K562 (cell line): ENCODE data around the gene GNGT2. TPM values are rescaled to one million over a fixed set of nuclear protein-coding genes. Genes with fewer than 3 reads are reported as not detected.

ENCODE experiments used
- ATAC-seq: fragments of 200-7000 bp; cut with Tn5 transposase; 3 replicates; pipeline ENCODE4 v1.9.1; 2020; ENCODE audit warnings: moderate library complexity
- BruUV-seq: library from RNA; stranded (reverse); fragments of 400-500 nt; replicated peaks from 2 replicates; lab custom pipeline; 2021; lab: Mats Ljungman, UMichigan
- CTCF ChIA-PET: fragments of 300-600 bp; formaldehyde crosslinking; extraction: SDS; loops from one replicate; lab custom pipeline; 2021; ENCODE audit warnings: low intra/inter-chr PET ratio; lab: Yijun Ruan, JAX
- POLR2A ChIA-PET: fragments of 300-600, 350-650 bp; sonication (Branson Sonifier 250); formaldehyde crosslinking; extraction: SDS; loops from one replicate; lab custom pipeline; 2021; ENCODE audit warnings: antibody characterized with exemption, inconsistent platforms; lab: Yijun Ruan, JAX
- DNase-seq, 4 experiments: peaks; one replicate each; pipeline versions ENCODE4 v3.0.0 to v3.0.0-alpha.2; 2011 to 2018; ENCODE audit warnings: low spot score in 3 of 4, mixed read lengths in 3 of 4; ENCODE audit errors: extremely low read depth in 1 of 4
- FAIRE-seq: peaks from 2 replicates; lab custom pipeline; 2011; peaks lifted over from hg19 to GRCh38; lab: Jason Lieb, UNC
- H2AFZ ChIP-seq: 2 replicates; pipeline ENCODE4 v1.6.0; 2011; ENCODE audit warnings: low read depth, low read length, control low read depth, inconsistent platforms
- H3K27ac ChIP-seq: fragments of 200-600 bp; 3 replicates; pipeline ENCODE4 v1.8.0; 2011; ENCODE audit warnings: low read depth, mild to moderate bottlenecking, control low read depth, inconsistent platforms, low read length, moderate library complexity, mixed read lengths; ENCODE audit errors: extremely low read depth
- H3K27me3 ChIP-seq, 2 experiments: fragments of 300-600 bp in 1 of 2; 2 replicates in 1 of 2; 3 replicates in 1 of 2; pipeline versions ENCODE4 v1.6.0 to v1.8.0; 2011; ENCODE audit warnings: inconsistent platforms in 2 of 2, low read length in 2 of 2, mild to moderate bottlenecking in 1 of 2, mixed read lengths in 1 of 2, moderate library complexity in 1 of 2; ENCODE audit not compliant: control insufficient read depth in 2 of 2, insufficient read depth in 2 of 2
- H3K36me3 ChIP-seq: fragments of 300-600 bp; 3 replicates; pipeline ENCODE4 v1.8.0; 2011; ENCODE audit warnings: mild to moderate bottlenecking, low read length, inconsistent platforms; ENCODE audit not compliant: control insufficient read depth, insufficient read depth
- H3K4me1 ChIP-seq, 2 experiments: fragments of 200-600 bp in 1 of 2; replicated peaks in 1 of 2; 2 replicates in 1 of 2; 3 replicates in 1 of 2; pipeline versions ENCODE4 v1.5.1 to v1.8.0; 2011; ENCODE audit warnings: inconsistent platforms in 2 of 2, low read length in 2 of 2, mild to moderate bottlenecking in 1 of 2, mixed read lengths in 1 of 2, moderate library complexity in 1 of 2; ENCODE audit not compliant: control insufficient read depth in 2 of 2, insufficient read depth in 2 of 2
- H3K4me2 ChIP-seq: 2 replicates; pipeline ENCODE4 v1.6.1; 2011; ENCODE audit warnings: low read length, control low read depth, inconsistent platforms, mixed read lengths; ENCODE audit not compliant: insufficient read depth
- H3K4me3 ChIP-seq: fragments of 200-600 bp; sonication (generic), shearing (Covaris generic); 2 replicates; pipeline ENCODE4 v1.5.1; 2016; ENCODE audit warnings: control low read depth, inconsistent platforms
- H3K79me2 ChIP-seq: fragments of 200-600 bp; 3 replicates; pipeline ENCODE4 v1.8.0; 2011; ENCODE audit warnings: low read length, inconsistent platforms; ENCODE audit not compliant: control insufficient read depth, insufficient read depth
- H3K9ac ChIP-seq, 2 experiments: 2 replicates each; pipeline versions ENCODE4 v1.6.0 to v1.6.1; 2011; ENCODE audit warnings: low read depth in 2 of 2, low read length in 2 of 2, control low read depth in 1 of 2, inconsistent platforms in 1 of 2, mild to moderate bottlenecking in 1 of 2, mixed read lengths in 1 of 2; ENCODE audit not compliant: insufficient read depth in 1 of 2
- H3K9me1 ChIP-seq: one replicate; pipeline ENCODE4 v1.6.0; 2011; ENCODE audit warnings: inconsistent platforms, mild to moderate bottlenecking, low read length, moderate library complexity; ENCODE audit not compliant: control insufficient read depth, insufficient read depth
- H3K9me3 ChIP-seq: replicated peaks from 2 replicates; pipeline ENCODE4 v1.5.1; 2011; ENCODE audit warnings: low read depth, low read length, inconsistent platforms; ENCODE audit not compliant: control insufficient read depth, insufficient read depth
- H4K20me1 ChIP-seq: replicated peaks from 2 replicates; pipeline ENCODE4 v1.6.1; 2011; ENCODE audit warnings: low read length, inconsistent platforms, mixed read lengths; ENCODE audit not compliant: control insufficient read depth, insufficient read depth
- EHMT2 ChIP-seq: fragments of 450-650 bp; IDR thresholded peaks from 2 replicates; pipeline ENCODE4 v1.6.1; 2018; ENCODE audit warnings: antibody characterized with exemption
- FOSL1 ChIP-seq: fragments of 200-800 bp; sonication (Bioruptor generic); conservative IDR thresholded peaks from 2 replicates; pipeline ENCODE4 v1.6.1; 2016; ENCODE audit warnings: missing genetic modification characterization, missing compliant biosample characterization
- SETDB1 ChIP-seq: IDR thresholded peaks from one replicate; pipeline ENCODE4 v1.6.1; 2012; ENCODE audit warnings: low read length, control low read depth, inconsistent platforms
- SRF ChIP-seq, 2 experiments: fragments of 250-450, 450-650 bp in 1 of 2; sonication (Bioruptor Pico) in 1 of 2; sonication (generic) in 1 of 2; formaldehyde crosslinking; IDR thresholded peaks; 2 replicates each; pipeline versions ENCODE4 v1.5.0 to v1.5.1; 2020 to 2022; ENCODE audit warnings: mild to moderate bottlenecking in 1 of 2, missing genetic modification reagents in 1 of 2
- ZEB2 ChIP-seq: fragments of 450-650 bp; IDR thresholded peaks from 2 replicates; pipeline ENCODE4 v1.6.1; 2016
- ZNF766 ChIP-seq: fragments of 200-800 bp; sonication (Bioruptor generic); conservative IDR thresholded peaks from 2 replicates; pipeline ENCODE4 v1.6.1; 2016; ENCODE audit warnings: missing genetic modification characterization, missing compliant biosample characterization
- ZNF785 ChIP-seq: fragments of 250-450 bp; sonication (Bioruptor Pico); IDR thresholded peaks from 2 replicates; pipeline ENCODE4 v1.4.0; 2020; ENCODE audit warnings: mild to moderate bottlenecking
- WGBS: fragments of 100-300 bp; shearing (Covaris generic); methylation state at CpG from one replicate; pipeline ENCODE4 v1.1.6; 2016; ENCODE audit warnings: low coverage, mixed read lengths; ENCODE audit not compliant: insufficient coverage; ENCODE audit errors: missing lambda C conversion rate; 5-methylcytosine and 5-hydroxymethylcytosine counted together
- in situ Hi-C: fragments of 300-500 bp; cut with MboI; formaldehyde crosslinking; loops from 4 replicates; pipeline ENCODE4 v1.15.0; 2018; ENCODE audit warnings: inconsistent platforms, mixed read lengths
- intact Hi-C: fragments of 100-400 bp; cut with micrococcal nuclease; formaldehyde crosslinking; loops from 2 replicates; pipeline ENCODE4 v1.14.2; 2022
- polyA plus RNA-seq, 8 experiments: library from polyadenylated mRNA; depleted of rRNA in 4 of 8; stranded (reverse) in 5 of 8; unstranded in 3 of 8; fragments of >200 nt; fragmentation: Nextera tagmentation in 2 of 8; fragmentation: Illumina TruSeq in 1 of 8; extraction: Ambion mirVana in 2 of 8; extraction: Trizol in 1 of 8; gene quantifications; 2 replicates each; pipeline versions ENCODE4 v1.2.1 to v1.2.3, GENCODE V29; 2011 to 2014; ENCODE audit warnings: inconsistent platforms in 1 of 8, missing spikeins in 1 of 8
- total RNA-seq, 7 experiments: library from RNA; depleted of rRNA in 6 of 7; stranded (reverse); fragments of >200 nt in 6 of 7; fragmentation: Illumina TruSeq in 2 of 7; extraction: Trizol in 2 of 7; gene quantifications; 2 replicates each; pipeline versions ENCODE4 v1.2.1 to v1.2.3, GENCODE V29; 2011 to 2021; ENCODE audit warnings: low replicate concordance in 1 of 7
- TF ChIP-seq, protein P1 (sequence below): fragments of 450-650 bp; IDR thresholded peaks from 2 replicates; pipeline ENCODE4 v1.6.1; 2016; ENCODE audit warnings: mild to moderate bottlenecking, moderate library complexity
- TF ChIP-seq, protein P2 (sequence below): fragments of 450-650 bp; formaldehyde crosslinking; IDR thresholded peaks from 2 replicates; pipeline ENCODE4 v1.4.0; 2022; ENCODE audit warnings: missing genetic modification characterization

Gene GNGT2
- total and polyA plus RNA-seq, 9 of the 15 experiments (the other 6 are each of a cell fraction or from before 2014, with no cell fraction given) = not detected

DNA sequence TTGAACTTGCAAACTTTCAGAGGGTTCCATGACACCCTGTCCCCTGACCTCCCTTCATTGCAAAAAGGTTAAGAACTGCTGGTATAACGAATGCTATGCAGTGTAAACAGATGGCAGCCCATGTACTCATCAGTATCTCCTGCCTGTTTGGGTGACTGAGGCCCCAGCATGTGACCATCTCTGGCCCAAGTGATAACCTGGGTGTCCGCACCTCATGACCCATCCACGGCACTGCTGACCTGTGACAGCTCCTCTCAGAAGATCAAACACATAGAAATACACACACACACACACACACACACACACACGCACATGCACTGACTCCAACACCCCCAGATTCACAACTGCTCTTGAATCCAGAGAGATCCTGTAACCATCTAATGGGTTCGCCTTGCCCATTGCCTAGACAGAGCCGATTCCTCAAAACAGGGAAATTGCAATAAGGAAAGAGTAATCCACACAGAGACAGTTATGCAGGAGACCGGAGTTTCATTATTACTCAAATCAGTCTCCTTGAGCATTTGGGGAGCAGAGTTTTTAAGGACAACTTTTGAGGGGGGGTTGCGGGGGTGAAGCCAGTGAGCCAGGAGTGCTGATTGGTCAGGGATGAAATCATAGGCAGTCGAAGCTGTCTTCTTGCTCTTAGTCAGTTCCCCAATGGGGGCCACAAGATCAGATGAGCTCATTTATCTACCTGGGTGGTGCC is 31.5 kb upstream of the GNGT2 start:
- Histone ChIP-seq H3K9me3 (no peaks in the 10 kb centered on the region), H3K36me3 (no peaks in the 10 kb centered on the region), H2AFZ (peak overlapping the region; percentile 66; the same call in 1 of the 2 replicates), H3K9me1 (no peaks in the 10 kb centered on the region), H3K27ac (no peak overlapping the region; the same call in 2 of the 3 replicates), H3K79me2 (no peaks in the 10 kb centered on the region), H4K20me1 (no peaks in the 10 kb centered on the region), H3K4me1 (peaks cover 11 to 15% of the 10 kb centered on the region in 2 experiments; a peak in 4 of 5 replicates), H3K27me3 (no peaks in the 10 kb centered on the region), H3K4me2 (peak overlapping the region; percentile 65; the same call in 1 of the 2 replicates), H3K9ac (no peak overlapping the region), H3K4me3 (no peak overlapping the region)
- ATAC-seq (no peak; the same call in 1 of the 3 replicates), FAIRE-seq (peak; percentile 70), DNase-seq (peak in 3 of 4 experiments; percentile 50 to 68 (median 55))
- ChIA-PET CTCF (no interaction called here), POLR2A (no interaction called here)
- in situ Hi-C loops = no loop called here
- intact Hi-C loops = no loop called here
- WGBS = 16% methylated on average over 9 of the region's 9 CpGs
- BruUV-seq = no TSS peak
- peak; percentile 42; the same call in 1 of the 2 replicates for TF ChIP-seq FOSL1 (tag)
- no peak for TF ChIP-seq ZNF785 (CRISPR knock-in tag)
- TF ChIP-seq, protein P1, sequence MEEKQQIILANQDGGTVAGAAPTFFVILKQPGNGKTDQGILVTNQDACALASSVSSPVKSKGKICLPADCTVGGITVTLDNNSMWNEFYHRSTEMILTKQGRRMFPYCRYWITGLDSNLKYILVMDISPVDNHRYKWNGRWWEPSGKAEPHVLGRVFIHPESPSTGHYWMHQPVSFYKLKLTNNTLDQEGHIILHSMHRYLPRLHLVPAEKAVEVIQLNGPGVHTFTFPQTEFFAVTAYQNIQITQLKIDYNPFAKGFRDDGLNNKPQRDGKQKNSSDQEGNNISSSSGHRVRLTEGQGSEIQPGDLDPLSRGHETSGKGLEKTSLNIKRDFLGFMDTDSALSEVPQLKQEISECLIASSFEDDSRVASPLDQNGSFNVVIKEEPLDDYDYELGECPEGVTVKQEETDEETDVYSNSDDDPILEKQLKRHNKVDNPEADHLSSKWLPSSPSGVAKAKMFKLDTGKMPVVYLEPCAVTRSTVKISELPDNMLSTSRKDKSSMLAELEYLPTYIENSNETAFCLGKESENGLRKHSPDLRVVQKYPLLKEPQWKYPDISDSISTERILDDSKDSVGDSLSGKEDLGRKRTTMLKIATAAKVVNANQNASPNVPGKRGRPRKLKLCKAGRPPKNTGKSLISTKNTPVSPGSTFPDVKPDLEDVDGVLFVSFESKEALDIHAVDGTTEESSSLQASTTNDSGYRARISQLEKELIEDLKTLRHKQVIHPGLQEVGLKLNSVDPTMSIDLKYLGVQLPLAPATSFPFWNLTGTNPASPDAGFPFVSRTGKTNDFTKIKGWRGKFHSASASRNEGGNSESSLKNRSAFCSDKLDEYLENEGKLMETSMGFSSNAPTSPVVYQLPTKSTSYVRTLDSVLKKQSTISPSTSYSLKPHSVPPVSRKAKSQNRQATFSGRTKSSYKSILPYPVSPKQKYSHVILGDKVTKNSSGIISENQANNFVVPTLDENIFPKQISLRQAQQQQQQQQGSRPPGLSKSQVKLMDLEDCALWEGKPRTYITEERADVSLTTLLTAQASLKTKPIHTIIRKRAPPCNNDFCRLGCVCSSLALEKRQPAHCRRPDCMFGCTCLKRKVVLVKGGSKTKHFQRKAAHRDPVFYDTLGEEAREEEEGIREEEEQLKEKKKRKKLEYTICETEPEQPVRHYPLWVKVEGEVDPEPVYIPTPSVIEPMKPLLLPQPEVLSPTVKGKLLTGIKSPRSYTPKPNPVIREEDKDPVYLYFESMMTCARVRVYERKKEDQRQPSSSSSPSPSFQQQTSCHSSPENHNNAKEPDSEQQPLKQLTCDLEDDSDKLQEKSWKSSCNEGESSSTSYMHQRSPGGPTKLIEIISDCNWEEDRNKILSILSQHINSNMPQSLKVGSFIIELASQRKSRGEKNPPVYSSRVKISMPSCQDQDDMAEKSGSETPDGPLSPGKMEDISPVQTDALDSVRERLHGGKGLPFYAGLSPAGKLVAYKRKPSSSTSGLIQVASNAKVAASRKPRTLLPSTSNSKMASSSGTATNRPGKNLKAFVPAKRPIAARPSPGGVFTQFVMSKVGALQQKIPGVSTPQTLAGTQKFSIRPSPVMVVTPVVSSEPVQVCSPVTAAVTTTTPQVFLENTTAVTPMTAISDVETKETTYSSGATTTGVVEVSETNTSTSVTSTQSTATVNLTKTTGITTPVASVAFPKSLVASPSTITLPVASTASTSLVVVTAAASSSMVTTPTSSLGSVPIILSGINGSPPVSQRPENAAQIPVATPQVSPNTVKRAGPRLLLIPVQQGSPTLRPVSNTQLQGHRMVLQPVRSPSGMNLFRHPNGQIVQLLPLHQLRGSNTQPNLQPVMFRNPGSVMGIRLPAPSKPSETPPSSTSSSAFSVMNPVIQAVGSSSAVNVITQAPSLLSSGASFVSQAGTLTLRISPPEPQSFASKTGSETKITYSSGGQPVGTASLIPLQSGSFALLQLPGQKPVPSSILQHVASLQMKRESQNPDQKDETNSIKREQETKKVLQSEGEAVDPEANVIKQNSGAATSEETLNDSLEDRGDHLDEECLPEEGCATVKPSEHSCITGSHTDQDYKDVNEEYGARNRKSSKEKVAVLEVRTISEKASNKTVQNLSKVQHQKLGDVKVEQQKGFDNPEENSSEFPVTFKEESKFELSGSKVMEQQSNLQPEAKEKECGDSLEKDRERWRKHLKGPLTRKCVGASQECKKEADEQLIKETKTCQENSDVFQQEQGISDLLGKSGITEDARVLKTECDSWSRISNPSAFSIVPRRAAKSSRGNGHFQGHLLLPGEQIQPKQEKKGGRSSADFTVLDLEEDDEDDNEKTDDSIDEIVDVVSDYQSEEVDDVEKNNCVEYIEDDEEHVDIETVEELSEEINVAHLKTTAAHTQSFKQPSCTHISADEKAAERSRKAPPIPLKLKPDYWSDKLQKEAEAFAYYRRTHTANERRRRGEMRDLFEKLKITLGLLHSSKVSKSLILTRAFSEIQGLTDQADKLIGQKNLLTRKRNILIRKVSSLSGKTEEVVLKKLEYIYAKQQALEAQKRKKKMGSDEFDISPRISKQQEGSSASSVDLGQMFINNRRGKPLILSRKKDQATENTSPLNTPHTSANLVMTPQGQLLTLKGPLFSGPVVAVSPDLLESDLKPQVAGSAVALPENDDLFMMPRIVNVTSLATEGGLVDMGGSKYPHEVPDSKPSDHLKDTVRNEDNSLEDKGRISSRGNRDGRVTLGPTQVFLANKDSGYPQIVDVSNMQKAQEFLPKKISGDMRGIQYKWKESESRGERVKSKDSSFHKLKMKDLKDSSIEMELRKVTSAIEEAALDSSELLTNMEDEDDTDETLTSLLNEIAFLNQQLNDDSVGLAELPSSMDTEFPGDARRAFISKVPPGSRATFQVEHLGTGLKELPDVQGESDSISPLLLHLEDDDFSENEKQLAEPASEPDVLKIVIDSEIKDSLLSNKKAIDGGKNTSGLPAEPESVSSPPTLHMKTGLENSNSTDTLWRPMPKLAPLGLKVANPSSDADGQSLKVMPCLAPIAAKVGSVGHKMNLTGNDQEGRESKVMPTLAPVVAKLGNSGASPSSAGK = 0 out of 2 replicates have a peak, but pooled peaks have one; percentile 26
- TF ChIP-seq, protein P2, sequence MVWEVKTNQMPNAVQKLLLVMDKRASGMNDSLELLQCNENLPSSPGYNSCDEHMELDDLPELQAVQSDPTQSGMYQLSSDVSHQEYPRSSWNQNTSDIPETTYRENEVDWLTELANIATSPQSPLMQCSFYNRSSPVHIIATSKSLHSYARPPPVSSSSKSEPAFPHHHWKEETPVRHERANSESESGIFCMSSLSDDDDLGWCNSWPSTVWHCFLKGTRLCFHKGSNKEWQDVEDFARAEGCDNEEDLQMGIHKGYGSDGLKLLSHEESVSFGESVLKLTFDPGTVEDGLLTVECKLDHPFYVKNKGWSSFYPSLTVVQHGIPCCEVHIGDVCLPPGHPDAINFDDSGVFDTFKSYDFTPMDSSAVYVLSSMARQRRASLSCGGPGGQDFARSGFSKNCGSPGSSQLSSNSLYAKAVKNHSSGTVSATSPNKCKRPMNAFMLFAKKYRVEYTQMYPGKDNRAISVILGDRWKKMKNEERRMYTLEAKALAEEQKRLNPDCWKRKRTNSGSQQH (CRISPR knock-in tag) = peak; percentile 58; the same call in 1 of the 2 replicates
- TF ChIP-seq ZEB2 = peak; percentile 36; the same call in 1 of the 2 replicates
- TF ChIP-seq ZNF766 (CRISPR knock-in tag) = 0 out of 2 replicates have a peak, but pooled peaks have one; percentile 58
- TF ChIP-seq SETDB1 = no peak
- TF ChIP-seq EHMT2 = 0 out of 2 replicates have a peak, but pooled peaks have one; percentile 53
- no peak for TF ChIP-seq SRF (CRISPR knock-in tag; IDR thresholded peaks at IDR 0.05)
